Right lobe of liver (tissue), 6 donors: Measurements from ENCODE around the gene EDC3. TPM values are rescaled to one million over a fixed set of nuclear protein-coding genes. Genes with fewer than 3 reads are reported as not detected.
"Not testable (repeated sequence)": the region's sequence is repeated elsewhere in the genome, so short reads cannot be mapped to it uniquely, and the experiment has no call there.

Source experiments
- ATAC-seq, 4 donors: fragments of 200-7000 bp; cut with Tn5 transposase; one replicate each; pipeline ENCODE4 v1.9.1; 2020; ENCODE audit warnings: mild to moderate bottlenecking in 4 of 4, moderate library complexity in 4 of 4
- DNase-seq, 3 donors: peaks; one replicate each; pipeline ENCODE4 v3.0.0-alpha.2; 2020
- H3K27ac ChIP-seq, 3 donors: fragments of 200-600 bp; one replicate each; pipeline ENCODE4 v1.8.0; 2022
- H3K27me3 ChIP-seq, 2 donors: fragments of 200-600 bp; one replicate each; pipeline ENCODE4 v1.8.0; 2022
- H3K36me3 ChIP-seq, 4 donors: fragments of 200-600 bp; sonication (generic) in 1 of 4; one replicate each; pipeline versions ENCODE4 v1.5.1 to v1.8.0; 2017 to 2022; ENCODE audit warnings: control low read depth in 1 of 4
- H3K4me1 ChIP-seq, 4 donors: fragments of 200-600 bp; sonication (generic) in 1 of 4; one replicate each; pipeline versions ENCODE4 v1.5.1 to v1.8.0; 2017 to 2022; ENCODE audit warnings: control low read depth in 1 of 4
- H3K4me3 ChIP-seq, 3 donors: fragments of 200-600 bp; one replicate each; pipeline ENCODE4 v1.8.0; 2022
- H3K9me3 ChIP-seq, 4 donors: fragments of 200-600 bp; sonication (generic) in 1 of 4; one replicate each; pipeline versions ENCODE4 v1.5.1 to v1.8.0; 2017 to 2022; ENCODE audit warnings: control low read depth in 1 of 4
- POLR2A ChIP-seq: fragments of 450-650 bp; IDR thresholded peaks from one replicate; pipeline ENCODE4 v1.6.1; 2017; ENCODE audit warnings: antibody characterized with exemption, mild to moderate bottlenecking
- WGBS: methylation state at CpG from one replicate; pipeline ENCODE4 v1.1.6; 2018; ENCODE audit warnings: low coverage, low lambda C conversion rate; ENCODE audit not compliant: insufficient coverage; ENCODE audit errors: missing lambda C conversion rate; 5-methylcytosine and 5-hydroxymethylcytosine counted together
- intact Hi-C, 2 donors: fragments of 100-400 bp; cut with DNase I; formaldehyde crosslinking; loops; one replicate each; pipeline versions ENCODE4 v1.11.2 to v1.14.1; 2022
- total RNA-seq, 6 experiments: library from RNA; depleted of rRNA in 2 of 6; stranded (reverse); fragments of >200 nt in 2 of 6; fragmentation: NEBNext Ultra II Directional in 3 of 6; extraction: Animal tissue kit (Norgen Biotek cat#: 25700) in 3 of 6; gene quantifications; one replicate each; pipeline versions ENCODE4 v1.1.0 to v1.2.4, GENCODE V29; 2016 to 2023
- TF ChIP-seq, protein P1 (sequence below), 4 donors: fragments of 200-600 bp in 3 of 4; fragments of 450-650 bp in 1 of 4; IDR thresholded peaks; one replicate each; pipeline versions ENCODE4 v1.5.1 to v1.8.0; 2016 to 2022; ENCODE audit warnings: antibody characterized with exemption in 4 of 4, mild to moderate bottlenecking in 2 of 4
- donor health status: DM: no; HTN: yes; CAD: no.
- donor health status: DM: no; HTN: no; CAD: no.
- donor health status: DM: no; HTN: no; CAD: no.
- donor health status: DM: no; HTN: yes; CAD: no.
- donor health status: DM: no; HTN: yes; CAD: no.

EDC3 gene
- total RNA-seq, 6 experiments from 2014 or later: 10.9 to 16.2 (median 11.8) TPM

DNA sequence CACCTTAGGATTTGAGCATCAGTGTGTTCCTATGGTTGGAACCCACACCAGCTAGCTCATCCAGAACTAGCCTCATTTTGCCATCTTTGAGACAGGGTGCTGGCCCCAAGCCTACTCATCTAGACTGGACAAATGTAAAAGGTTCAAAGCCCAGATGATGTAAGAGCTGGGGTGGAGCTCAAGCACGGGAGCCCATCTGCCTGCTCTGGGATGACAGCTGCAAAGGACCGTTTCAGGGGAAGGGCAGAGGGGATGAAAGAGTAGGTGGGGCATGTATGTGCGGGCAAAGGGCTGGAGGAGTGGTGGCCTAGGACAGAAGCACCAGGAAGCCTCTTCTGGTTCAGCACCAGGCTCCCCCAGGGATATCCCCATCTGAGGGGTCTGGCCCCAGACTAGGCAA, 64.4 kb downstream of the EDC3 start:
- H3K4me1 ChIP-seq: peaks cover 0 to 11% (median 5%) of the 10 kb centered on the region in 4 donors
- peak; percentile 69 to 83 (median 74) for ATAC-seq
- no peaks in the 10 kb centered on the region for H3K9me3 ChIP-seq
- intact Hi-C loops: loop anchor here in 1 of 2 donors (5.0 to 10.0 kb wide), 2 partner anchors 136 to 257 kb away; no protein-coding TSS in a partner anchor
- H3K27me3 ChIP-seq: no peaks in the 10 kb centered on the region
- no peak overlapping the region for H3K27ac ChIP-seq
- peaks cover 0 to 76% (median 29%) of the 10 kb centered on the region in 4 donors for H3K36me3 ChIP-seq
- DNase-seq: peak in 1 of 3 donors; percentile 77
- WGBS: 25% methylated on average over 3 of the region's 3 CpGs
- H3K4me3 ChIP-seq: no peak overlapping the region
- no peak for TF ChIP-seq POLR2A
- TF ChIP-seq, protein P1, sequence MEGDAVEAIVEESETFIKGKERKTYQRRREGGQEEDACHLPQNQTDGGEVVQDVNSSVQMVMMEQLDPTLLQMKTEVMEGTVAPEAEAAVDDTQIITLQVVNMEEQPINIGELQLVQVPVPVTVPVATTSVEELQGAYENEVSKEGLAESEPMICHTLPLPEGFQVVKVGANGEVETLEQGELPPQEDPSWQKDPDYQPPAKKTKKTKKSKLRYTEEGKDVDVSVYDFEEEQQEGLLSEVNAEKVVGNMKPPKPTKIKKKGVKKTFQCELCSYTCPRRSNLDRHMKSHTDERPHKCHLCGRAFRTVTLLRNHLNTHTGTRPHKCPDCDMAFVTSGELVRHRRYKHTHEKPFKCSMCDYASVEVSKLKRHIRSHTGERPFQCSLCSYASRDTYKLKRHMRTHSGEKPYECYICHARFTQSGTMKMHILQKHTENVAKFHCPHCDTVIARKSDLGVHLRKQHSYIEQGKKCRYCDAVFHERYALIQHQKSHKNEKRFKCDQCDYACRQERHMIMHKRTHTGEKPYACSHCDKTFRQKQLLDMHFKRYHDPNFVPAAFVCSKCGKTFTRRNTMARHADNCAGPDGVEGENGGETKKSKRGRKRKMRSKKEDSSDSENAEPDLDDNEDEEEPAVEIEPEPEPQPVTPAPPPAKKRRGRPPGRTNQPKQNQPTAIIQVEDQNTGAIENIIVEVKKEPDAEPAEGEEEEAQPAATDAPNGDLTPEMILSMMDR (IDR thresholded peaks at IDR 0.05): no peak

GRCh38 chr15:74631087-74631385, 64.8 kb downstream of the EDC3 start:
- DNase-seq: no peak
- intact Hi-C loops: loop anchor here in 1 of 2 donors (5.0 to 10.0 kb wide), 2 partner anchors 136 to 256 kb away; no protein-coding TSS in a partner anchor
- peak in 2 of 4 donors; percentile 1 to 3 for ATAC-seq
- Histone ChIP-seq H3K27ac (no peak overlapping the region), H3K4me3 (no peak overlapping the region), H3K9me3 (no peaks in the 10 kb centered on the region), H3K36me3 (peaks cover 0 to 76% (median 30%) of the 10 kb centered on the region in 4 donors), H3K27me3 (no peaks in the 10 kb centered on the region), H3K4me1 (peaks cover 0 to 11% (median 5%) of the 10 kb centered on the region in 4 donors)
- 57% methylated on average over 1 of the region's 3 CpGs for WGBS
- TF ChIP-seq, protein P1 (IDR thresholded peaks at IDR 0.05): no peak
- no peak for TF ChIP-seq POLR2A

DNA sequence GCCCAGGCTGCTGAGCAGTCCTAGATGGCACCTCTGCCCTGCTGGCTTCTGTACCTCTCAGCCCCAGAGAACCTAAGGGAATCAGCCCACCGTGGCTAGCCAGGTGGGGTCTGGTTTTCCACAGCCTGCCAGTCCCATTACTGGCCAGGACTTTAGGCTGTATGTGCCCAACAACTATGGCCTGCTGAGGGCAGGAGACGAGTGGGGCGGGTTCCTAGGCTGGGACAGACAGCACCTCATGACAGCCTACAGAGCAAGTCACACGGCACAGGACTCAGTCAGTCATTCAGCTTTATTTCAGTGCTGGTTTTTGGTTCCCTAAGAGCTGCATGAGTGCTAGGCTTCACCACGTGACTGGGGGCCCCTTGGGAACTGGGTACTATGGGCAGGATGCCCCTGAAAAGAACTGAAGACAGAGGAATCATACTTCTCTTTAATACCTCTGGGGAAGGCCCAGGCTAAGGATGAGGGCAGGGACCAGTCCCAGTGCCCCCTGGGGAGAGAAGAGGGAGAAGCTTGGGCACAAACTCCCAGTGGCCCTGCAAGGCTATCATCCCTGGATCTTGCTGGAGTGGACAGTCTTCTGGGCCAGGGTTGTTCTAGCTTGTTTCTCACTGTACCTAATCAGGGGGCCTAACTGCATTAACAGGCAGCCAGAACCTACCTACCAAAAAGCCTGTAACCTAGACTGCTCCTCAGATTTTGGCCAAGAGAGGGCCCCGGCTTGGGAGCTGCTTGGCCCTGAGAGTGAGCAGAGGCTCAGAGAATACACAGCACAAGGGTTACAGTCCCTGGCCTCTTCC, 65.3 kb downstream of the EDC3 start:
- H3K4me1 ChIP-seq: peaks cover 0 to 11% (median 5%) of the 10 kb centered on the region in 4 donors
- ATAC-seq: no peak
- intact Hi-C loops: loop anchor here in 1 of 2 donors (5.0 to 10.0 kb wide), 2 partner anchors 137 to 256 kb away; no protein-coding TSS in a partner anchor

GRCh38 chr15:74629696-74630095, 66.1 kb downstream of the EDC3 start:
- H3K27ac ChIP-seq: not testable (repeated sequence)
- H3K36me3 ChIP-seq: peaks cover 0 to 77% (median 36%) of the 10 kb centered on the region in 4 donors

More for the DNA sequence above, 65.3 kb downstream of the EDC3 start:
- peaks cover 0 to 76% (median 32%) of the 10 kb centered on the region in 4 donors for H3K36me3 ChIP-seq
- no peak overlapping the region for H3K4me3 ChIP-seq
- no peak overlapping the region for H3K27ac ChIP-seq
- no CpG with 5 or more reads among the region's 6 CpGs for WGBS
- no peaks in the 10 kb centered on the region for H3K27me3 ChIP-seq
- no peak for TF ChIP-seq POLR2A
- TF ChIP-seq, protein P1 (IDR thresholded peaks at IDR 0.05): no peak
- H3K9me3 ChIP-seq: no peaks in the 10 kb centered on the region
- no peak for DNase-seq

DNA sequence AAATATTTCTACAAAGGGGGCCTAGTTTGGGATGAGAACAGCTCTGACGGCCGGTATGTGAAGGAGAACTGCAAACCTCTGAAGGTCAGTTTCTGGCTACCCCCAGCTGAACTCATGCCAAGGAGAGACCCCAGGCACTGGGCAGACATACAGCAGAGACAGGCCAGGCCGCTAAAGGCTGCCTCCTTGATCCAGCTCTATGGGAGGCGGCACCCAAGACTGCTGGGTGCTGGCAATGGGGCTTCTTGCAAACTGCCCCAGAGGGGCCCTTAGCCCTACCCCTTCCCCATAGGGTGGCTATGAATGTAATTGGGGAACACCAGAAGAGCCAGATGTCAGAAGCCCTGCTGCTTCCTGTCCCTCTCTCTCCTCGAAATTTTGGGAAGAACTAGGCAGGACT, 66.9 kb downstream of the EDC3 start:
- Histone ChIP-seq H3K4me3 (no peak overlapping the region), H3K4me1 (peaks cover 0 to 11% (median 5%) of the 10 kb centered on the region in 4 donors), H3K9me3 (no peaks in the 10 kb centered on the region), H3K36me3 (peaks cover 0 to 78% (median 42%) of the 10 kb centered on the region in 4 donors), H3K27me3 (no peaks in the 10 kb centered on the region), H3K27ac (no peak overlapping the region)
- ATAC-seq (no peak), DNase-seq (no peak)
- TF ChIP-seq POLR2A: no peak
- TF ChIP-seq, protein P1 (IDR thresholded peaks at IDR 0.05): no peak
- intact Hi-C loops: no loop called here
- no CpG with 5 or more reads among the region's 5 CpGs for WGBS

More at GRCh38 chr15:74629696-74630095, 66.1 kb downstream of the EDC3 start:
- H3K27me3 ChIP-seq, ATAC-seq, H3K4me3 ChIP-seq, H3K9me3 ChIP-seq, DNase-seq: not testable (repeated sequence)
- peaks cover 0 to 11% (median 5%) of the 10 kb centered on the region in 4 donors for H3K4me1 ChIP-seq
- intact Hi-C loops: loop anchor here in 1 of 2 donors (5.0 to 10.0 kb wide), 2 partner anchors 138 to 255 kb away; no protein-coding TSS in a partner anchor
- WGBS: 73% methylated on average over 2 of the region's 10 CpGs
